ENCODE results near the gene POU3F1.

POU3F1 gene

DNA sequence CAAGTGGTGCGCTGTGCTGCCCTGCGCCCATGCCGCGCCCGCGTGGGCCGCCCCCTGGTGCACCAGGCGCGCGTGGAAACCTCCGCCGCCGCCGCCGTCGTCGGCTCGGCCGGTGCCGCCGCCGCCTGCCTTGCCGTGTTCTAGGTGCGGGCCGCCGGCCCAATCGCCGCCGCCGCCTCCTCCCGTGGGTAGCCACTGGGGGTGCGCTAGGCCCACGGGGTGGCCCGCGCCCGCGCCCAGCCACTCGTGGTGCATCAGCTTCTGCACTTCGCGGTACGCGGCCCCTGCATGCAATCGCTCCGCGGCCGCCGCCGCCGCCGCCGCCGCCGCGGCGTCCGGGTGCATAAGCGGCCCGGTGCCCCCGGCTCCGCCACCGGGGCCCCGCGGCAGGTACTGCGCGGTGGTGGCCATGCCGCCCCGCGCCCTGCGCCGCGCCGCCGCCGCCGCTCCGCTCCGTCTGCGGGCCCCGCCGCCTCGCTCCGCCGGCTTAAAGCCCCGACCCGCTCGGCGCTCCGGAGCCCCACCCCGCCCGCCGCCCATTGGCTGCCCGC lies at the start of gene POU3F1:
TSS of gene POU3F1 (minus strand) at position 461 of the 551 bp plus-strand sequence. CDS start at position 411, 50 bp downstream.
- DNase-seq = no peak

DNA sequence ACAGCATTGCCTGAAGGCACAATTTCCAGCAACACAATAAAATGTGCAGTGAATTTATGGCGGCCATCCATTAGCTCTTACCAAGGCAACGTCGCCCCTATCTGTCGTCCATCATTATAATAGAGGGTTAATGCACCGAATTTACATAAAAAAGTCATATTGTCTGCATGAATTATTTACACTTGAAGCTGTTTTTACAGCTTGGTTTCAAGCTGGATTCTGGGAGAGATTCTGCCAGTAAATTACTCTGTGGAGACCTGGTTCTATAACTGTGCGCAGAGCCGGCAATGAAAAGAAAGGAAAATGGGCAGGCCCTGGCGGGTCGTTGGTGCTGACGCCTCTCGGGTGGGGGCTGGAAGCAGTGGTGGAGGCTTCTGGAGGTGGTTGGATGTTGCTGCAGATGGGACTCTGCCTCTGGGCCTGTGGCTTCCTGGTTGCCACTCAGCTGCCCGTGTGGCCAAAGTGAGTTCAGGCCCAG lies 48.9 kb upstream of the POU3F1 start:
- no peak for DNase-seq

DNA sequence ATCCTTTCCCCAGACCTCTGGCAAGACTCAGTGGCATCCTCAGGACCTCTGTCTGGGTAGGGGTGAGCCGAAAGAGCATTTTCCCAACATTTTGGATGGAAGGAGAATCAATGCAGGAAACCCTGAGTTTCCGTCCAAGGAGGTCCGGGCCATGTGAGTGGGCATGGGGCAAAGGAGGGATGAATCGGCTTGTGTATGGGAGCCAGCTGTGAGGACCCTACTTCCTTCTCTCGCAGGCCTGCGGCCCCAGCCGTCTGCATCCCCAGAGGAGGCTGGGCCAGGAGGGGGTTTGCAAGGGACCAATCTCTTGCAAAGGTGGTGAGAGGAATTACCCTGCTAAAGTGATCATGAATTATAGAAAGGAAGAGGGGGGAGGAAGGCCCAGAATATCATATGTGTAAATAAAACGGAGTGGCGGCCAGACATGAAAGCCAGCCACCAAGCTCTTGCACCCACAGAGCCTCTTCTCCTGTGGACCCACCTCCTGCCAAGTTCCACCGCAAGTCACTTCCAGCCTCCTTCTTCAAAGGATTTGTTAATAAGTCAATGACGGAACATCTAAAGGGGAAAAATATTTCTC lies 48.2 kb upstream of the POU3F1 start:
- no peak for DNase-seq

- no peak for DNase-seq
Observed at GRCh38 chr1:38093569-38094520, 47.3 kb upstream of the POU3F1 start.

- no peak for DNase-seq
Observed at GRCh38 chr1:38092256-38092655, 45.7 kb upstream of the POU3F1 start.

- DNase-seq = no peak
Observed at GRCh38 chr1:38090796-38091195, 44.2 kb upstream of the POU3F1 start.

GRCh38 chr1:38089712-38090360 lies 43.2 kb upstream of the POU3F1 start:
- DNase-seq = no peak

DNA sequence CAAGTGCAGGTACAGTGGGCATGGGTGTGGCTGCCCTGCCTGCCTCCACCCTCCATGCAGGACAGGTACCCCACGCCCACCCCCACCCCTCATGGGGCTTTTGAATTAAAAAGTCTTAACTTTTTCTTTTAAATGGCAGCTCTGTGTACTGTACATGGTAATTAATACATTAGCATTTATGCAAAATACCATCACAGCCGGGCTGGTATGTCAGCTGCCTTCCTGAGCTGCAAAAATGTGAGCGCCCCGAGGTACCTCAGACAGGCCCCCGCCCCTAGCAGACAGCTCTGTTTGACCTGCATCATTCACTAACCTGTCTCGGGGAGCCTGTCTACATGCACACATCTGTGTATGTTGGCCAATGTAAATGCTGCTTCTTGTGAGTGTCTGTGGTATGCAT lies 42.2 kb upstream of the POU3F1 start:
- no peak for DNase-seq

GRCh38 chr1:38088366-38088765 lies 41.8 kb upstream of the POU3F1 start:
- no peak for DNase-seq

DNA sequence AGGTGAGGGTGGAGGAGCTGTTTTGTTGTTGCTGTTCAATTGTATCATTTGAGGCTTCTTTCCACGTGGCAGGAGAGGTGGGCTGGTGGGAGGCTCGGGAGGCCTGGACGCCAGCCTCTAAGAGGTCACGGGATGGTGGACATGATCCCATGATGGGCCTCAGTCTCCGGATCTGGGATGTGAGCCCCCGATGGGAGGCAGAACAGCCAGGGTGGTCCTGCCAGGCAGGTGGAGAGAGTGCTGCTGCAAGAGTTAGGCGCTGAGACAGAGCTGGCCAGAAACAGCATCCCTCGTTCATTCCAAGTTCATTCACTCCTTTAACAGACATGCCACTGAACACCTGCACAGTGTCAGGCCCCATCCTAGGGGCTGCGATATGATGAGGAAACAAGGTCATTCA lies 41.1 kb upstream of the POU3F1 start:
- DNase-seq = no peak

DNA sequence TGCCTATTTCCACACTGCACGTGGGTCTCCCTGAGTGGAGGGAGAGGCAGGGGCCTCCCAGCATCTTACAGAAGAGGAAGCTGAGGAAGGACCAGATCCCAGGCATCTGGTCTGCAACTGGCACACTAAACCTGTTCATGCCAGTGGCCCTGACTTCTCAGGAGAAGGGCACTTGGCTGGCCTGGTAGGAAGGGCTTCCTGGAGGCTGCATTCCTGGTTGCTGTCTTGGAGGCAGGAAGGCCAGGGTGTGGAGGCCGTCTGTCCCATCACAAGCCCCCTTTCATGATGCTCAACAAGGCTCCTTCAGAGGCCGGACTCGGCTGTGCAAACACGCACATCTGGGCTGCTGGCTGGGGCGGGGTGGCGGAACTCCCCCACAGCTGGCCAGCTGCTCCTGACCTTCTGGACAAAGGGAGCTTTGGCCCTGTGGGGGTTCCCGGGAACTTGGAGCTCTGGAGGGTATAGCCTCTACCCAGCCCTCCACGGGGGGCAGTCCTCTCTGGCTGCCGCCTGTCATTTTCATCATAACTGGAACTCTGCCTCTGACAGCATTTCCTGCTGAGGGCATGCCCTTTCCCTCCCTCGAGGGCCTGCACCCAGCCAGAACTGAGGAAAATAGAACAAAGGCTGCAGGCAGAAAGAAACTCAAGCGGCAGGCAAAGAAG lies 39.2 kb upstream of the POU3F1 start:
- DNase-seq = no peak

DNA sequence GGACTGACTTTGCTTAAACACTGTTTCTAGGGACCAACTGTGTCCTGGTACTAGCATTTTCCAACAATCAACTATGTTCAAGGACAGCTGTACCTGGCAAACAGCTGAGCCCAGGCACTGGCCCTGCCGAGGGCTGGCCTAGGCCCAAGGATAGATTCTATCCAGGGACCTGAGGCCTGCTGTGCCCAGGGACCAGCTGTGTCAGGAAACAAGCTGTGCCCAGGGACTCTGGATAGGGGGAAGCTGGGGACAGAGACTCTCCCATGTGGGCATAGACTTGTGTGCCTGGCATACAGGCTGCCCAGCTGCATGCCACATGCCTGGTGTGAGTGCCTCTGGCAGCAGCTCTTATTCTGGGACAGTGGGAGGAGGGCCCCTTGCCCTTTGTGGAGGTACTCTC lies 38.1 kb upstream of the POU3F1 start:
- DNase-seq = no peak

DNA sequence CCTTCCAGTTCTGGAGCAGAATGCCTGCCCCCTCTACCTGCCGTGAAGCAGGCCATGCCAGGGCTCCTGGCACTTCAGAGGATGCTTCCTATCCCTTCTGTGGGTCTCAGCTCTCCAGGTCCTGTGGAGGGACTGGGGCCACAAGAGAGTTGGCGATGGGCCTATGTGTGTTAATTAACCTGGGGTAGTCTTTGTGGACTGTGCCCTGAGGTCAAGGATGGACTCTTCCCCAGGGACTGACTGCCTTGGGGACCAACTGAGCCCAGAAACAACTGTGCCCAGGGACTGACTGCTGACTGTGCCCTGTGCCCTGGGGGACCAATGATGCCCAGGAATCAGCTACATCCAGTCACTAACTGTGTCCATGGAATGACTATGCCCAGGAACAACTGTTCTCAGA lies 37.5 kb upstream of the POU3F1 start:
- DNase-seq = no peak

DNA sequence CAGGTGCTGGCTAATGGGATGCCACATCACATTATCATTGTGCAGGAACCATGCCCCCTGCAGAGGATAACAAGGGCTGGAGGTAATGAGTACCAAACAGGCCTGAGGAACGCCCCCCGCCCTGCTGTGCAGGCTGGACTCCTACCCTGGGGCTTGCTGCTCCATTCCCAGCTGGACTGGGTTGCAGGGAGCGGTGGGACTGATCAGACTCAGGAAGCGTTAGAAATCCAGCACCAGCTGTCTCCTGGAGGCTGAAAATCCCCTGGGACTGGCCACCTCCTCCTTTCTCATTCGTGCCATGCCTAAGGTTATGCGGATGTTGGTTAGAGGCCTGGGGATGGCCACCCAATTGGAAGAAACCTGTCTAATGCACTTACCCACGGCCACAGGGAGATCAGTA lies 36.9 kb upstream of the POU3F1 start:
- DNase-seq = no peak

GRCh38 chr1:38082769-38083263 lies 36.2 kb upstream of the POU3F1 start:
- DNase-seq = no peak

GRCh38 chr1:38079019-38079418 lies 32.4 kb upstream of the POU3F1 start:
- DNase-seq = no peak

- DNase-seq = no peak
Observed at GRCh38 chr1:38077523-38078147, 31.0 kb upstream of the POU3F1 start.

DNA sequence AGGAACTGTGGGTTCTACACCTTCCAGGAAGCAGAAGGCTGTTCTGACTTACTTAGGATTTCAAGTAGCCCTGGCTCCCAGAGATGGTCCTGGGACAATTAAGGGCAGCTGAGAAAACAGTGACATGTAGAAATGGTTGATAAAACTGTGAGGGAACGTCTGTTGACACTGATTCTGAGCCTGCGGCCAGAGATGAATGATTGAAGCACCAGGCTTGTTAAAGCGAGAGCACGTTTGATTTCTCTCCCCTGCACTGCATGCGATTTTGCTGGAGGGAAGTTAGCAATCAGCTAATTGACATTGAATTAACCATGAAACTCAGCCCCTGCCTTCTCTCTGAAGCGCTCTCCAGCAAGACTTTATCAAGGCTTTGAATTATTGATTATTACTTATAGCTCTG lies 29.9 kb upstream of the POU3F1 start:
- DNase-seq = no peak

DNA sequence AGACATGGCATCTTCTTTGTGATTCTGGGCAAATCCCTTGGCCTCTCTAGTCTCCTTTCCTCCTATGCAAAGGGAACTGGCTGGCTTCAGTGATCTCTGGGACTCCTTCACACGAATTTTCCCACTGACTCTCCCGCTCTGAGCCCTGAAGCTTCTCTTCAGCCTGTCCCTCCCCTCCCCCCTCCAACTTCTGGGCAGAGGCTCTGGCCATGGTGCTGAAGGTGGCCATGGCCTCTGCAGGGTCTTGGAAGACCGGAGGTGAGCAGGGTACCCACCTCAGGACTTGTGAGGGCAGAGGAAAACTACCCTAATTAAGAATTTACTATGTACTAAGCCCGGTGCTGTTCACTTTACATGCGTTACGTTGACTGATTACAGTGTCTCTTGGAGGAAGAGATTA lies 29.4 kb upstream of the POU3F1 start:
- DNase-seq = no peak

DNA sequence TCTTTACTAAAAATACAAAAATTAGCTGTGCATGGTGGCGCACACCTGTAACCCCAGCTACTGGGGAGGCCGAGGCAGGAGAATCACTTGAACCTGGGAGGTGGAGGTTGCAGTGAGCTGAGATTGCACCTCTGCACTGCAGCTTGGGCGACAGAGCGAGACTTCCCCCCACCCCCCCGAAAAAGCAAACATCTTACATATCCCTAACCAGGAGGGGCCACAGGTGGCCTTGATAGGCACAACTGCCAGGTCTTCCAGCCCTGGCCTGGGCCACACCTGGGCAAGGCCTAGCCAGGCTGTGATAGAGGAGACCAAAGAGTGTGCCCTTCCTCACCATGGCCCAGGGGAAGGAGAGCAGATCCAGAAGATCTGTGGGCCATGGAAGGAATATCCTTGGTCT lies 28.6 kb upstream of the POU3F1 start:
- DNase-seq = no peak

DNA sequence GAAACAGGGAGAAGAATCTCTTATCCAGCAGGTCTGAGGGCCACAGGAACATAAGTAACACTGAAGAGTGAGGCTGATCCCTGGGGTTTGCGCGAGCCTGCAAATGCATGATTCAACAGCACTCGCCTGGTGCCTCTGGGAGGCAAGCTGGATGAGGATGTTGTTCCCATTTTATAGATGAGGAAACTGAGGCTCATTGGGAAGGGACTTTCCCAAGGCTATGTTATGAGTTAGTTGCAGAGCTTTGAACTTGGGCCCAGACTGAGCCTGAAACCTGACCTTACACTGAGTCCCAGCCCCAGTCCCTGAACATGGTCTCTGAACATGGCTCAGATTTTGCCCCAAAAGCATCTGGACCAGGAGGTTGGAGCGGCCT lies 27.7 kb upstream of the POU3F1 start:
- no peak for DNase-seq

Measured in MV-4-11 (cell line).